CD4-positive, alpha-beta memory T cell (primary cell): Measurements from ENCODE around the gene RTBDN. TPM values are rescaled to one million over a fixed set of nuclear protein-coding genes. Genes with fewer than 3 reads are reported as not detected.
A peak's percentile ranks its signal among the peaks of the same experiment; 100 is the strongest.

Experiments
- CTCF ChIA-PET: fragments of 350-600 bp; sonication (Branson Sonifier 250); formaldehyde crosslinking; loops from one replicate; lab custom pipeline; 2021; ENCODE audit warnings: inconsistent platforms; ENCODE audit not compliant: partially characterized antibody; lab: Charles Lee
- POLR2A ChIA-PET: fragments of 350-600 bp; sonication (Branson Sonifier 250); formaldehyde crosslinking; loops from one replicate; lab custom pipeline; 2021; ENCODE audit not compliant: partially characterized antibody; lab: Charles Lee
- DNase-seq, 5 donors: peaks; one replicate each; pipeline versions ENCODE4 v3.0.0 to v3.0.0-alpha.2; 2020 to 2022; ENCODE audit warnings: mixed read lengths in 1 of 5
- H3K27ac ChIP-seq: one replicate; pipeline ENCODE4 v1.7.0; 2013; ENCODE audit warnings: low read depth, low read length
- H3K27me3 ChIP-seq: 2 replicates; pipeline ENCODE4 v1.7.0; 2013; ENCODE audit warnings: mild to moderate bottlenecking, low read length, moderate library complexity; ENCODE audit not compliant: insufficient read depth
- H3K36me3 ChIP-seq: 2 replicates; pipeline ENCODE4 v1.7.0; 2013; ENCODE audit warnings: mild to moderate bottlenecking, low read length, moderate library complexity; ENCODE audit not compliant: insufficient read depth
- H3K4me1 ChIP-seq: 2 replicates; pipeline ENCODE4 v1.7.0; 2013; ENCODE audit warnings: mild to moderate bottlenecking, low read length, moderate library complexity; ENCODE audit not compliant: insufficient read depth
- H3K4me3 ChIP-seq, 2 donors: one replicate each; pipeline ENCODE4 v1.7.0; 2013; ENCODE audit warnings: low read length in 2 of 2, mild to moderate bottlenecking in 1 of 2
- H3K9me3 ChIP-seq, 2 donors: one replicate each; pipeline ENCODE4 v1.7.0; 2013; ENCODE audit warnings: low read length in 2 of 2, control low read depth in 1 of 2; ENCODE audit not compliant: control insufficient read depth in 1 of 2
- H3K27ac Mint-ChIP-seq, 7 donors: one replicate each; pipeline ENCODE4 v1.8.0; 2020 to 2021; ENCODE audit warnings: mixed read lengths in 7 of 7, mild to moderate bottlenecking in 6 of 7, inconsistent platforms in 3 of 7, moderate library complexity in 3 of 7
- H3K27me3 Mint-ChIP-seq, 2 donors: one replicate each; pipeline ENCODE4 v1.8.0; 2020 to 2021; ENCODE audit warnings: mixed read lengths in 2 of 2
- H3K36me3 Mint-ChIP-seq, 2 donors: one replicate each; pipeline ENCODE4 v1.8.0; 2020 to 2021; ENCODE audit warnings: mixed read lengths in 2 of 2, inconsistent platforms in 1 of 2, mild to moderate bottlenecking in 1 of 2
- H3K4me1 Mint-ChIP-seq, 4 donors: one replicate each; pipeline ENCODE4 v1.8.0; 2020 to 2021; ENCODE audit warnings: mixed read lengths in 4 of 4, mild to moderate bottlenecking in 1 of 4
- H3K4me3 Mint-ChIP-seq, 8 donors: one replicate each; pipeline ENCODE4 v1.8.0; 2020 to 2021; ENCODE audit warnings: mixed read lengths in 8 of 8, mild to moderate bottlenecking in 7 of 8, moderate library complexity in 6 of 8, inconsistent platforms in 3 of 8
- H3K9me3 Mint-ChIP-seq, 8 donors: one replicate each; pipeline ENCODE4 v1.8.0; 2020 to 2021; ENCODE audit warnings: mixed read lengths in 8 of 8, mild to moderate bottlenecking in 5 of 8, inconsistent platforms in 3 of 8, moderate library complexity in 1 of 8
- intact Hi-C: fragments of 100-400 bp; cut with micrococcal nuclease; formaldehyde crosslinking; loops from one replicate; pipeline ENCODE4 v1.15.1; 2023
- polyA plus RNA-seq, 2 donors: library from polyadenylated mRNA; unstranded; fragments of 300-500 nt; fragmentation: Illumina TruSeq; gene quantifications; one replicate each; pipeline ENCODE4 v1.2.3, GENCODE V29; 2021
- total RNA-seq, 2 experiments: library from RNA; stranded (reverse); gene quantifications; one replicate each; pipeline ENCODE4 v1.2.3, GENCODE V29; 2021

The RTBDN gene
- total and polyA plus RNA-seq, 4 experiments from 2014 or later = not detected

DNA sequence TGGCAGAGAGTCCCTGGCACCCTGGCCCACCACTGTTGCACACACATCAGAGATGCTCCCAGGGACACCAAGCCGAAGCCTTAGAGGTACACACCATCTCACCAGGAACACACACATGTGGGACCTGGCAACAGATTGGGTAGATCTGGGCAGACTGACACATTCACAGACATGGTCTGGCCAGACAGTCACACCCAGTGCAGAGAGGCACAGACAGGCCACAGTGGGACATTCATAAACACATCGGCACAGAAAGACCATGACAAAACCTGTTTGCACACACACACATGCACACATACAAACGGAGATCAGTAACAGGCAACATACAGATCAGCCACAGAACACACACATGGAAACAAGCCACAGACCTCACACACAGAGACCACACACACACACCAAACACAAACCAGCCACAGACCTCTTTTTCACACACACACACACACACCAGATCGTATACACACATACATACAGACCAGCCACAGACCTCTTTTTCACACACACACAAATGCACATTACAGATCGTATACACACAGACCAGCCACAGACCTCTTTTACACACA is 49.4 kb downstream of the RTBDN start:
- no peaks in the 10 kb centered on the region for H3K36me3 ChIP-seq
- peaks cover 0 to 2% of the 10 kb centered on the region in 2 donors for H3K36me3 Mint-ChIP-seq
- no peak overlapping the region for H3K27ac Mint-ChIP-seq
- no peaks in the 10 kb centered on the region for H3K9me3 ChIP-seq
- no peak overlapping the region for H3K4me3 Mint-ChIP-seq
- no peaks in the 10 kb centered on the region for H3K27me3 Mint-ChIP-seq
- POLR2A ChIA-PET = interaction anchor here (1.1 to 20.0 kb wide), 2 partner anchors 9 to 67 kb away, joined by 3 to 1162 read pairs; partner anchors contain the start of gene HOOK2
- peak; percentile 59 to 84 (median 65) for DNase-seq
- peak overlapping the region; percentile 99 for H3K27ac ChIP-seq
- intact Hi-C loops = no loop called here
- peaks cover 67% of the 10 kb centered on the region for H3K4me1 ChIP-seq
- peaks cover 13 to 35% (median 23%) of the 10 kb centered on the region in 4 donors for H3K4me1 Mint-ChIP-seq
- CTCF ChIA-PET = interaction anchor here (1.0 to 1.1 kb wide), 2 partner anchors 8 to 11 kb away, joined by 4 read pairs; no protein-coding TSS in a partner anchor
- H3K4me3 ChIP-seq = no peak overlapping the region
- H3K9me3 Mint-ChIP-seq = peaks cover 0 to 1% (median 0%) of the 10 kb centered on the region in 8 donors
- H3K27me3 ChIP-seq = no peaks in the 10 kb centered on the region

DNA sequence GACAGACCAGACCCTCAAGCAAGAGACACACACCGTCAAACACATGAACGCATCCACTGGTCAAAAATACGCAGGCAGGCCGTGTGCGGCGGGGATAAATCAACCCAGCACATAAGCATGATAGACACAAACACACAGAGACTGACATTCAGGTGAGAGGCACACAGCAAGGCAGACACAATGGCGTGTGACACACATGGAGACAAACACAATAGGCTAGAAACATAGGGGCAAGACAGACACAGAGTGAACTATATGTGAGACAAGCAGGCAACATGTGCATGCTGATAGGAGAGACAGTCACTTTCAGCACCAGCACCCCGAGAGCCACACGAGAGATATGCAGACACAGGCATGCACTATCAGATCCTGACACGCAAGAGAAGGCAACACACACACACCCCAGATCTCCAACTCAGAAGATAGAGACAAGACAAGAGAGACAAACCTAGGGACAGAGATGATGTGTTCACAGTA is 49.9 kb downstream of the RTBDN start:
- no peak overlapping the region for H3K4me3 Mint-ChIP-seq
- CTCF ChIA-PET = interaction anchor here (27.8 kb wide), 1 partner anchor 14 kb away, joined by 906 read pairs; the partner anchor contains the start of genes JUNB, PRDX2, RNASEH2A and THSD8
- H3K9me3 Mint-ChIP-seq = peaks cover 0 to 1% (median 0%) of the 10 kb centered on the region in 8 donors

DNA sequence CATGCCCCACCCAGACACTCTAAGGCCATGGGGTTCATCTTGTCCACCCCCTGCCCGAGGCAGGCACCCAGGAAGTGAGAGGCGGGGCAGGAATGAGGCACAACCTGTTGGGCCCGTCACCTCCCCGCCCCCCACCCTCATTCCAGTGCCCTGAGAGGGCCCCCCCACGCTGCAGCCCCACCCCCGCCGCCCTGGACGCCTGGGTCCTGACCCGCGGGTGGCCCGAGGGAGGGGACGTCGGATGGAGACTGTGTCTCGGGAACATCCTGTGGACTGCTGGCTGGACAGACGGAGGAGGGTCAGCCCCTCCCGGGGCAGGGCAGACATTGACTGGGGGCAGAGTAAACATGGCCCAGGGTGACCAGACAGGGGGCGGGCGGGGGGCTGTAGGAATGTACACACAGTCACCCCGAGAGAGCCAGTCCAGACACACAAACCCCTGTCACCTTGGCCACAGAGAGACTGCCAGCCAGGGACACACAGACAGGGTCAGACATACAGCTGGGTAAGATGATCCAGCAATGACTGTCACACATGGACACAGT is 50.5 kb downstream of the RTBDN start:
- Mint-ChIP-seq H3K9me3 (peaks cover 0 to 1% (median 0%) of the 10 kb centered on the region in 8 donors), H3K36me3 (peaks cover 0 to 2% of the 10 kb centered on the region in 2 donors), H3K27ac (peak overlapping the region in 1 of 7 donors; percentile 98), H3K4me3 (peak overlapping the region in 6 of 8 donors; percentile 63 to 79 (median 74)), H3K27me3 (no peaks in the 10 kb centered on the region), H3K4me1 (peaks cover 16 to 41% (median 26%) of the 10 kb centered on the region in 4 donors)
- ChIA-PET CTCF (interaction anchor here (27.8 kb wide), 1 partner anchor 15 kb away, joined by 906 read pairs; the partner anchor contains the start of genes JUNB, PRDX2, RNASEH2A and THSD8), POLR2A (interaction anchor here (2.3 to 16.4 kb wide), 2 partner anchors 11 to 61 kb away, joined by 11 to 1162 read pairs; partner anchors contain the start of genes JUNB, PRDX2, THSD8 and TNPO2)
- Histone ChIP-seq H3K4me1 (peaks cover 66% of the 10 kb centered on the region), H3K27me3 (no peaks in the 10 kb centered on the region), H3K27ac (peak overlapping the region; percentile 99), H3K4me3 (no peak overlapping the region), H3K36me3 (no peaks in the 10 kb centered on the region), H3K9me3 (no peaks in the 10 kb centered on the region)
- intact Hi-C loops = no loop called here
- DNase-seq = peak in 1 of 5 donors; percentile 52

More for the DNA sequence above, 49.9 kb downstream of the RTBDN start:
- DNase-seq = peak in 3 of 5 donors; percentile 38 to 74 (median 45)
- H3K4me1 ChIP-seq = peaks cover 66% of the 10 kb centered on the region
- H3K9me3 ChIP-seq = no peaks in the 10 kb centered on the region
- POLR2A ChIA-PET = interaction anchor here (16.4 kb wide), 1 partner anchor 10 kb away, joined by 1162 read pairs; the partner anchor contains the start of genes JUNB, PRDX2 and THSD8
- peaks cover 14 to 41% (median 26%) of the 10 kb centered on the region in 4 donors for H3K4me1 Mint-ChIP-seq
- H3K27ac ChIP-seq = peak overlapping the region; percentile 99
- intact Hi-C loops = no loop called here
- H3K27me3 ChIP-seq = no peaks in the 10 kb centered on the region
- H3K27me3 Mint-ChIP-seq = no peaks in the 10 kb centered on the region
- H3K4me3 ChIP-seq = no peak overlapping the region
- no peak overlapping the region for H3K27ac Mint-ChIP-seq
- H3K36me3 Mint-ChIP-seq = peaks cover 0 to 2% of the 10 kb centered on the region in 2 donors
- no peaks in the 10 kb centered on the region for H3K36me3 ChIP-seq

DNA sequence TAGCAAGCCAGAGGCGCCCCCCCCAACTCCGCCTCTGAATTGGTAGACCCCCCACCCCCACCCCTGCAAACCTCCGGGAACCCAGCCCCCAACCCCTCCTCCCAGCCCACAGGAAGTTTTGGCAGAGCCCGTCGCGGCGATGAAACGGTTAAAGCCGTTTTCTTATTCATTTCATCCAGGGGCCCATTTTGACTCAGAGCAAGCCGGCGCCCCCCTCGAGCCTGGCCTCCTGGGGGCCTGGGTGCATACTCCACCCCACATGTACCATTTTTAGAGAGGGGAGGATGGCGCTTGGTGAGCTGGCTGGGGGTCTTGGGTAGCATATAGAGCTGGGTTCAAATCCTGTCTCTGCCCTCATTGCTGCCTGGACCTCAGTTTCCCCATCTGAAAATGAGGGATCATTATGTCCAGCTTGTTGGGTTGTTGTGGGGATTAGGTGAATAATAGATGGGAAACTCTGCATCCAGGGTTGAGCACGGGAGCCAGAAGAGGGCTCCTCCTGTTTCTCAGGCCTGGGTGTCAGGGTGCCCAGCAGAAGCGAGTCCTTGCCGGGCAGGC is 51.0 kb downstream of the RTBDN start:
- H3K4me3 ChIP-seq = no peak overlapping the region
- peak overlapping the region; percentile 99 for H3K27ac ChIP-seq
- peak overlapping the region; percentile 57 to 88 (median 74) for H3K4me3 Mint-ChIP-seq

DNA sequence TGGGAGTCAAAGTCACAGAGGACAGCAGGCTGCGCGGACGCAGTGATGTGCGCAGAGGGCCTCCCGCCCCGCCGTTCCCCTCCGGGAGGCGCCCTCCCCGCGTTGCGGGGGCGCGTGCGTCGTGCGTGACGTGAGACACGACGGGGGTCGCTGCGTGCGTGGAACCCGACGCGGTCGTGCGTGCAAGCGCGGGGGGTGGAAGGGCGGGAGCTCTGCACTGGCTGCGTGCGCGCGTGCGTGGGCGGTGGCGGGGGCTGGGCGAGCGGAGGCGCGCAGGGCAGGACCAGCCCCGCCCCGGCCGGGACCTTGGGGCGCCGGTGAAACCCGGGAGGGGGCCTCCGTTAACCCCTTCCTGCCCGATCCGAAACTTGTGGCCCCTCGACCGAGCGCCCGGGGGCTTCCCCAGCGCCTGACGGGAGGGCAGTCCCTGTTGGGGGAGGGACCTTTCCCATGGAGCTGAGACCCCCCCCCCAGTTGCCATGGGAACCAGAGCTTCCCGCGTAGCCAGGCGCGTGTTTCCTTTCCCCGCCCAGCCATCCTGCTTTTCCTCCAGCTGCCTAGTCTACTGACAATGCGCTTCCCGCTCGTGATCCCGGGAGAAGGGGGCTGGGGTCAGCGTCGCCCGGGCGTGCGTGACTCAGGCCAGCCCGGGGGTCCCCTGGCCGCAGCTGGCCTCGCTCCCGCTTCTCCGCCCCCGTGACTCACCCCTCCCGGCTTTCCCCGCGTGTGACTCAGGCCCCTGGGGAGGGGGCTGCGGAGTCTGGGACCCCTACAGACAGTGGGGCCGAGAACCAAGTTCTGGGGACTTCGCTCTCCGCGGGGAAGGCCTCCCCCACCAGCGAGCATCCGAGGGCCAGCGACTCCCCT is 51.7 kb downstream of the RTBDN start:
- peak overlapping the region; percentile 79 to 95 (median 88) for H3K4me3 Mint-ChIP-seq
- H3K9me3 ChIP-seq = no peaks in the 10 kb centered on the region
- H3K27ac ChIP-seq = peak overlapping the region; percentile 99
- H3K4me1 ChIP-seq = peaks cover 68% of the 10 kb centered on the region
- intact Hi-C loops = loop anchor here (1.0 kb wide), 1 partner anchor 8 kb away; no protein-coding TSS in a partner anchor
- peaks cover 19 to 41% (median 28%) of the 10 kb centered on the region in 4 donors for H3K4me1 Mint-ChIP-seq
- peak overlapping the region in 2 of 7 donors; percentile 98 to 99 for H3K27ac Mint-ChIP-seq
- peaks cover 0 to 1% (median 0%) of the 10 kb centered on the region in 8 donors for H3K9me3 Mint-ChIP-seq
- peak overlapping the region; percentile 40 to 71 for H3K4me3 ChIP-seq
- peak in 4 of 5 donors; percentile 75 to 99 (median 97) for DNase-seq
- H3K36me3 ChIP-seq = no peaks in the 10 kb centered on the region
- H3K27me3 Mint-ChIP-seq = no peaks in the 10 kb centered on the region
- CTCF ChIA-PET = interaction anchor here (0.9 to 27.8 kb wide), 3 partner anchors 16 to 25 kb away, joined by 3 to 906 read pairs (median 6); partner anchors contain the start of genes JUNB, PRDX2, RNASEH2A and THSD8
- peaks cover 0 to 2% of the 10 kb centered on the region in 2 donors for H3K36me3 Mint-ChIP-seq
- no peaks in the 10 kb centered on the region for H3K27me3 ChIP-seq
- POLR2A ChIA-PET = interaction anchor here (0.7 to 16.4 kb wide), 9 partner anchors 12 to 620 kb away, joined by 3 to 1162 read pairs (median 5); partner anchors contain the start of genes DHPS, JUNB, PRDX2 and RNASEH2A

More for the DNA sequence above, 51.0 kb downstream of the RTBDN start:
- peak in 2 of 5 donors; percentile 22 to 59 for DNase-seq
- POLR2A ChIA-PET = interaction anchor here (0.7 to 16.4 kb wide), 5 partner anchors 12 to 107 kb away, joined by 5 to 1162 read pairs (median 11); partner anchors contain the start of genes JUNB, PRDX2, RNASEH2A and THSD8
- peak overlapping the region in 1 of 7 donors; percentile 98 for H3K27ac Mint-ChIP-seq
- no peaks in the 10 kb centered on the region for H3K9me3 ChIP-seq
- peaks cover 0 to 1% (median 0%) of the 10 kb centered on the region in 8 donors for H3K9me3 Mint-ChIP-seq
- no peaks in the 10 kb centered on the region for H3K27me3 Mint-ChIP-seq
- H3K36me3 ChIP-seq = no peaks in the 10 kb centered on the region
- no peaks in the 10 kb centered on the region for H3K27me3 ChIP-seq
- H3K4me1 Mint-ChIP-seq = peaks cover 18 to 41% (median 28%) of the 10 kb centered on the region in 4 donors
- CTCF ChIA-PET = interaction anchor here (1.2 to 27.8 kb wide), 2 partner anchors 15 to 25 kb away, joined by 6 to 906 read pairs; partner anchors contain the start of genes JUNB, PRDX2, RNASEH2A and THSD8
- intact Hi-C loops = no loop called here
- peaks cover 0 to 2% of the 10 kb centered on the region in 2 donors for H3K36me3 Mint-ChIP-seq
- peaks cover 66% of the 10 kb centered on the region for H3K4me1 ChIP-seq

DNA sequence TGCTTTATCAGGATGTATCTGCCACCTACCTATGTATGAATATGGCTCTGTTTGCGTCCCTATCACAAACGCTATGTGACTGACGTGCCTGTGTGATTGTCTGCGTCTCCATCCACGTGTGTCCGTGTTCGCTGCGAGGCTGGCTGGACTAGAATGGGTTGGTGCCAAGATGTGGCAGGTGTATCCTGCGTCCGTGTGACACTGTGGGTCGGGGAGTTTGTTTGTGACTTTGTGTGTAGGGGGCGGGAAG is 52.3 kb downstream of the RTBDN start:
- Mint-ChIP-seq H3K27me3 (no peaks in the 10 kb centered on the region), H3K4me3 (peak overlapping the region; percentile 79 to 95 (median 88)), H3K36me3 (peaks cover 0 to 2% of the 10 kb centered on the region in 2 donors), H3K4me1 (peaks cover 21 to 46% (median 33%) of the 10 kb centered on the region in 4 donors), H3K9me3 (peaks cover 0 to 1% (median 0%) of the 10 kb centered on the region in 8 donors), H3K27ac (peak overlapping the region in 2 of 7 donors; percentile 98 to 99)
- Histone ChIP-seq H3K27ac (peak overlapping the region; percentile 99), H3K4me1 (peaks cover 74% of the 10 kb centered on the region), H3K4me3 (peak overlapping the region; percentile 40 to 71), H3K27me3 (no peaks in the 10 kb centered on the region), H3K9me3 (no peaks in the 10 kb centered on the region), H3K36me3 (no peaks in the 10 kb centered on the region)
- ChIA-PET POLR2A (interaction anchor here (0.8 to 16.4 kb wide), 8 partner anchors 13 to 619 kb away, joined by 3 to 1162 read pairs (median 4); partner anchors contain the start of genes DHPS, JUNB, PRDX2 and RNASEH2A), CTCF (interaction anchor here (0.9 to 27.8 kb wide), 3 partner anchors 17 to 24 kb away, joined by 3 to 906 read pairs (median 6); partner anchors contain the start of genes JUNB, PRDX2, RNASEH2A and THSD8)
- DNase-seq = peak in 2 of 5 donors; percentile 97 to 99
- intact Hi-C loops = loop anchor here (1.0 kb wide), 1 partner anchor 8 kb away; no protein-coding TSS in a partner anchor
